ENCODE data around the gene ADH1B. TPM values are rescaled to one million over a fixed set of nuclear protein-coding genes. Genes with fewer than 3 reads are reported as not detected.

ADH1B gene
- total RNA-seq, 1 experiment from 2014 or later, result not detected

GRCh38 chr4:99314211-99314610, 7.0 kb downstream of the ADH1B start:
- Mint-ChIP-seq H3K4me3 (ENCODE audit: low read depth, unreplicated experiment) (no peak overlapping the region), H3K9me3 (ENCODE audit: low read depth, unreplicated experiment) (no peaks in the 10 kb centered on the region), H3K4me1 (ENCODE audit: low read depth, unreplicated experiment) (no peaks in the 10 kb centered on the region), H3K27me3 (ENCODE audit: unreplicated experiment) (no peaks in the 10 kb centered on the region), H3K36me3 (ENCODE audit: insufficient read depth, unreplicated experiment) (no peaks in the 10 kb centered on the region), H3K27ac (ENCODE audit: unreplicated experiment) (no peak overlapping the region)
- DNase-seq, result no peak
- CTCF ChIA-PET, result no interaction called here
- intact Hi-C loops (cut with micrococcal nuclease; ENCODE audit: unreplicated experiment), result no loop called here
- no TSS peak for BruUV-seq (replicated peaks)
- TF ChIP-seq CTCF (IDR thresholded peaks at IDR 0.05; ENCODE audit: unreplicated experiment), result no peak

GRCh38 chr4:99310389-99310788, 10.8 kb downstream of the ADH1B start:
- no peak for TF ChIP-seq CTCF (IDR thresholded peaks at IDR 0.05; ENCODE audit: unreplicated experiment)
- Mint-ChIP-seq H3K27ac (ENCODE audit: unreplicated experiment) (no peak overlapping the region), H3K9me3 (ENCODE audit: low read depth, unreplicated experiment) (no peaks in the 10 kb centered on the region), H3K4me3 (ENCODE audit: low read depth, unreplicated experiment) (no peak overlapping the region), H3K27me3 (ENCODE audit: unreplicated experiment) (no peaks in the 10 kb centered on the region), H3K4me1 (ENCODE audit: low read depth, unreplicated experiment) (no peaks in the 10 kb centered on the region), H3K36me3 (ENCODE audit: insufficient read depth, unreplicated experiment) (no peaks in the 10 kb centered on the region)
- no peak for DNase-seq
- CTCF ChIA-PET, result no interaction called here
- no TSS peak for BruUV-seq (replicated peaks)
- intact Hi-C loops (cut with micrococcal nuclease; ENCODE audit: unreplicated experiment), result no loop called here

- intact Hi-C loops (cut with micrococcal nuclease; ENCODE audit: unreplicated experiment), result no loop called here
- BruUV-seq (replicated peaks), result no TSS peak
- H3K36me3 Mint-ChIP-seq (ENCODE audit: insufficient read depth, unreplicated experiment), result no peaks in the 10 kb centered on the region
- H3K9me3 Mint-ChIP-seq (ENCODE audit: low read depth, unreplicated experiment), result no peaks in the 10 kb centered on the region
- no peaks in the 10 kb centered on the region for H3K4me1 Mint-ChIP-seq (ENCODE audit: low read depth, unreplicated experiment)
- CTCF ChIA-PET, result no interaction called here
- no peaks in the 10 kb centered on the region for H3K27me3 Mint-ChIP-seq (ENCODE audit: unreplicated experiment)
- H3K4me3 Mint-ChIP-seq (ENCODE audit: low read depth, unreplicated experiment), result no peak overlapping the region
- no peak for DNase-seq
- no peak overlapping the region for H3K27ac Mint-ChIP-seq (ENCODE audit: unreplicated experiment)
- TF ChIP-seq CTCF (IDR thresholded peaks at IDR 0.05; ENCODE audit: unreplicated experiment), result no peak
These were observed 15.4 kb downstream of the ADH1B start for GRCh38 chr4:99305638-99306400.

GRCh38 chr4:99301376-99302164, 19.6 kb downstream of the ADH1B start:
- no peaks in the 10 kb centered on the region for H3K27me3 Mint-ChIP-seq (ENCODE audit: unreplicated experiment)
- CTCF ChIA-PET, result no interaction called here
- TF ChIP-seq CTCF (IDR thresholded peaks at IDR 0.05; ENCODE audit: unreplicated experiment), result no peak
- DNase-seq, result no peak
- no peaks in the 10 kb centered on the region for H3K9me3 Mint-ChIP-seq (ENCODE audit: low read depth, unreplicated experiment)
- no peaks in the 10 kb centered on the region for H3K36me3 Mint-ChIP-seq (ENCODE audit: insufficient read depth, unreplicated experiment)
- intact Hi-C loops (cut with micrococcal nuclease; ENCODE audit: unreplicated experiment), result no loop called here
- H3K27ac Mint-ChIP-seq (ENCODE audit: unreplicated experiment), result no peak overlapping the region
- BruUV-seq (replicated peaks), result no TSS peak
- H3K4me3 Mint-ChIP-seq (ENCODE audit: low read depth, unreplicated experiment), result no peak overlapping the region
- no peaks in the 10 kb centered on the region for H3K4me1 Mint-ChIP-seq (ENCODE audit: low read depth, unreplicated experiment)
